WERI-Rb-1 (cell line): ENCODE measurements around the gene MYOM3.
"Not testable (repeated sequence)": the region's sequence is repeated elsewhere in the genome, so short reads cannot be mapped to it uniquely, and the experiment has no call there.

ENCODE experiments used
- DNase-seq: peaks from one replicate; pipeline ENCODE4 v3.0.0-alpha.2; 2020
- H3K27ac ChIP-seq: fragments of 250-450 bp; sonication (Bioruptor Pico); 2 replicates; pipeline ENCODE4 v1.5.1; 2020; ENCODE audit warnings: mild to moderate bottlenecking, moderate library complexity
- H3K27me3 ChIP-seq: fragments of 250-450 bp; sonication (Bioruptor Pico); 2 replicates; pipeline ENCODE4 v1.5.1; 2021; ENCODE audit warnings: mild to moderate bottlenecking, low read depth, moderate library complexity; ENCODE audit not compliant: insufficient read depth, severe bottlenecking
- H3K36me3 ChIP-seq: fragments of 250-450 bp; sonication (Bioruptor Pico); 2 replicates; pipeline ENCODE4 v1.5.1; 2020; ENCODE audit warnings: mild to moderate bottlenecking, moderate library complexity
- H3K4me3 ChIP-seq: 2 replicates; pipeline ENCODE4 v1.5.1; 2011; ENCODE audit warnings: low read depth, mild to moderate bottlenecking, control low read depth, low read length
- H3K9me3 ChIP-seq: fragments of 250-450 bp; sonication (Bioruptor Pico); 2 replicates; pipeline ENCODE4 v1.5.1; 2021; ENCODE audit warnings: mild to moderate bottlenecking, moderate library complexity; ENCODE audit not compliant: severe bottlenecking
- TF ChIP-seq, protein P1 (sequence below): IDR thresholded peaks from 2 replicates; pipeline ENCODE4 v1.5.1; 2011; ENCODE audit warnings: low read depth, mild to moderate bottlenecking, control low read depth, inconsistent platforms, low read length

The MYOM3 gene

DNA sequence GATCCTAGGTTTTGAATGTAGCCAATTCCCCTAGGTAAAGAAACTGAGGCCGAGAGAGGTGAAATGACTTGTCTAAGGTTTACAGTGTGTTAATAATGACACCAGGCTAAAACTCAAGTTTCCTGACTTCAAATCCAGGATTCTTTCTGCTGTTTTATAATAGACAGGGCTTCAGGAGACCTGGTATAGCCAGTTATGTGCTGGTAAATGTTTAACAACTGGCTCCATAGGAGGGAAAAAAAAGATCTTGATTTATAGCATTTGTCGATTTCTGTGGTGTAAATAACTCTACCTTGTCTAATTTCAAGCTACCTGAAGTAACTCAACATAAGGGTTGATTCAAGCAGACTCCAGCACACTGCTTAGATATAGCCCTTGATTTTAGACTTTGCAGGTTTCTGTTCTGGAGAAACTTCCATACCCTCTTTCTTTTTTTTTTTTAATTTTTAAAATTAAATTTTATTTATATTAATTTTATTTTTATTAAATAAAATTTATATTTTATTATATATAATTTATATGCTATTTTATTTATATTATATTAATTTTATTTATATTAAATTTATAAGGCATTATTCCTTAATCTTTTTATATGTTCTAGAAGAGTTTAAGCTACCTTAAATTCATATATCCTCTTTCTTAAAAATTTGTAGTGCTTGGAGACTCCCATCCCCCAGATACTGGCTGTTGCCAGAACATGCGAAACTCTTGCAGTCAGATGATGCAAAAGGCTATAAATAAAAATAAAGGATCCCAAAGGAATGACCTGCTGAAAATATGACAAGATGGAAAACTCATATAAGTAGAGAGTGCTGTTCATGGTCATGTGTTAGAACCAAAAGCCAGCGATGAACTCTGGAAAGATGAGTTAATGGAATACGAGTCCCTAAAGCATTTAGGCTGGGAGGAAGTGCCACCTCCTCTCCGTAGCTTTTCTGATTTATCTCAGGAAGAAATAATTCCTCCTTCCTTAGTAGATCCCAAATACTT is 96.4 kb downstream of the MYOM3 start:
- no peak for DNase-seq
- Histone ChIP-seq H3K27me3 (no peaks in the 10 kb centered on the region), H3K9me3 (no peaks in the 10 kb centered on the region), H3K36me3 (no peaks in the 10 kb centered on the region), H3K27ac (no peak overlapping the region), H3K4me3 (no peak overlapping the region)
- TF ChIP-seq, protein P1, sequence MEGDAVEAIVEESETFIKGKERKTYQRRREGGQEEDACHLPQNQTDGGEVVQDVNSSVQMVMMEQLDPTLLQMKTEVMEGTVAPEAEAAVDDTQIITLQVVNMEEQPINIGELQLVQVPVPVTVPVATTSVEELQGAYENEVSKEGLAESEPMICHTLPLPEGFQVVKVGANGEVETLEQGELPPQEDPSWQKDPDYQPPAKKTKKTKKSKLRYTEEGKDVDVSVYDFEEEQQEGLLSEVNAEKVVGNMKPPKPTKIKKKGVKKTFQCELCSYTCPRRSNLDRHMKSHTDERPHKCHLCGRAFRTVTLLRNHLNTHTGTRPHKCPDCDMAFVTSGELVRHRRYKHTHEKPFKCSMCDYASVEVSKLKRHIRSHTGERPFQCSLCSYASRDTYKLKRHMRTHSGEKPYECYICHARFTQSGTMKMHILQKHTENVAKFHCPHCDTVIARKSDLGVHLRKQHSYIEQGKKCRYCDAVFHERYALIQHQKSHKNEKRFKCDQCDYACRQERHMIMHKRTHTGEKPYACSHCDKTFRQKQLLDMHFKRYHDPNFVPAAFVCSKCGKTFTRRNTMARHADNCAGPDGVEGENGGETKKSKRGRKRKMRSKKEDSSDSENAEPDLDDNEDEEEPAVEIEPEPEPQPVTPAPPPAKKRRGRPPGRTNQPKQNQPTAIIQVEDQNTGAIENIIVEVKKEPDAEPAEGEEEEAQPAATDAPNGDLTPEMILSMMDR: no peak

DNA sequence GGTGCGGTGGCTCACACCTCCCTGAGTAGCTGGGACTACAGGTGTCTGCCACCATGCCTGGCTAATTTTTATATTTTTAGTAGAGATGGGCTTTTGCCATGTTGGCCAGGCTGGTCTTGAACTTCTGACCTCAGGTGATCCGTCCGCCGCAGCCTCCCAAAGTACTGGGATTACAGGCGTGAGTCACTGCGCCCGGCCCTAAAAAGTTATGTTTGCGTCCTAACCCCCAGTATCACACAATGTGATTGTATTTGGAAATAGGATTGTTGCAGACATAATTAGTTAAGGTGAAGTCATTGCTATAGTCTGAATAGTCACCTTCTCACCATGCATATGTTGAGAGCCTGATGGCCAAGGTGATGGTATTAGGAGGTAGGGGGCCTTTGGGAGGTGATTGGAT is 99.1 kb downstream of the MYOM3 start:
- DNase-seq, H3K4me3 ChIP-seq, H3K27me3 ChIP-seq, H3K9me3 ChIP-seq, H3K27ac ChIP-seq, H3K36me3 ChIP-seq: not testable (repeated sequence)

DNA sequence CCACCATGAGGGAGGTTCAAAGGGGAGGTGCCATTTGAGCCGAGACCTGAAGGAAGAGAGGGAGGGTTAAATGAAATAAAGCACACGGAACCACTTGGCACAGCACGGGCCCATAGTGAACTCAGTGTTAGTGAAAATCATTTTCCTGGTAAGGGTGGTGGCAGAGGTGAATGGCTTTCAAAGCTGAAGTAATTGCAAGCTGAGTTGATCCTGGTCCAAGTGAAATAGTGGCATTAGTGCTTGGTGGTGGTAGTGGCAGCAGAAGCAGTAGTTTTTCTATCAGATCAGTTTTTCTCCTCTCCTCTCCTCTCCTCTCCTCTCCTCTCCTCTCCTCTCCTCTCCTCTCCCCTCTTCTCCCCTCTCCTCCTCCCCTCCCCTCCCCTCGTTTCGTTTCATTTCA is 101.3 kb downstream of the MYOM3 start:
- no peaks in the 10 kb centered on the region for H3K9me3 ChIP-seq
- H3K4me3 ChIP-seq: no peak overlapping the region
- no peaks in the 10 kb centered on the region for H3K36me3 ChIP-seq
- no peak for DNase-seq
- no peaks in the 10 kb centered on the region for H3K27me3 ChIP-seq
- TF ChIP-seq, protein P1: no peak
- H3K27ac ChIP-seq: no peak overlapping the region

DNA sequence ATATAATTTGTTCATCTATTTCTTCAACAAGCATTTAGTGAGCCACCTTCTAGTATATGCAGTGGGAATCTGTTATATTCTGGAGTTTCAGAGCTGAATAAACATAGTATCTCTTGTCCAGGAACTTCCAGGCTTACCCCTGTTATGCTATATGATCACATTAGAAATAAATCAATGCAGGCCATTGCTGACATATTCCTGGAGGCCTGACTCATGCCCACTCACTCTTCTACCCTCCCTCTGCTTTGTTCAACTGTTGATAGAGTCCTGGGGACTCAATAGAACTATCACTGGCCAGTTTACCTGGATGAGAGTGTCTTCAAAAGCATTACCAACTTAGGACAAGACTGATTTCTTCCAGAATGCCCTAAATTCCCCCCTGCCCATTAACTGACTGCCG is 102.5 kb downstream of the MYOM3 start:
- TF ChIP-seq, protein P1: no peak

DNA sequence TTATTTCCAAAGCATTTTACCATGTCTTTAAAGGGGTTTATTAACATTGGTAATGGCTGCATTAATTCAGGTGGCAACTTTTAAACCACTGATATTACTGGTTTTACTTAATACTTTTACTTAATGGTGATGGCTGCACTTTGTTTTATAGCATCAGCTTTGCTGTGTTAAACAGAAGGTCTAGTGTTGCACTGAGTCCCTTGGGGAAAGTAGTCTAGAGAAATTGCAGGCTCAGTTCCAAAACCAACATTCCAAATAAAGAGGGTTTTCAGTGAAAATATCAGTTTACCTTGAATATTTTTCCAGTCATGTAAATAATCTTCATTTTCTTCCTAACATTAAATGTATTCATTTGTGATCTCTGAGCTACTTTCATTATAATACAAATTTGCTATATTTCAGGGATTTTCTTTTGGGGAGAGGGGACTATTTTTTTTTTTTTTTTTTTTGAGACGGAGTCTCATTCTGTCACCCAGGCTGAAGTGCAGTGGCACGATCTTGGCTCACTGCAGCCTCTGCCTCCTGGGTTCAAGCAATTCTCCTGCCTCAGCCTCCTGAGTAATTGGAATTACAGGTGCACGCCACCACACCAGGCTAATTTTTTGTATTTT is 103.3 kb downstream of the MYOM3 start:
- not testable (repeated sequence) for DNase-seq, H3K27me3 ChIP-seq, H3K27ac ChIP-seq

More for the DNA sequence above, 102.5 kb downstream of the MYOM3 start:
- Histone ChIP-seq H3K9me3 (no peaks in the 10 kb centered on the region), H3K27ac (no peak overlapping the region), H3K36me3 (no peaks in the 10 kb centered on the region), H3K27me3 (no peaks in the 10 kb centered on the region), H3K4me3 (no peak overlapping the region)
- no peak for DNase-seq

GRCh38 chr1:24007079-24007478 is 104.9 kb downstream of the MYOM3 start:
- Histone ChIP-seq H3K36me3 (no peaks in the 10 kb centered on the region), H3K4me3 (no peak overlapping the region), H3K27ac (no peak overlapping the region), H3K9me3 (no peaks in the 10 kb centered on the region), H3K27me3 (no peaks in the 10 kb centered on the region)
- TF ChIP-seq, protein P1: no peak
- no peak for DNase-seq

More for the DNA sequence above, 103.3 kb downstream of the MYOM3 start:
- H3K36me3 ChIP-seq, H3K4me3 ChIP-seq, H3K9me3 ChIP-seq: not testable (repeated sequence)
